Kidney capillary endothelial cell (primary cell): Measurements from ENCODE around the gene NKD1.

Experiments used
- DNase-seq: peaks from one replicate; pipeline ENCODE4 v3.0.0-alpha.2; 2018; ENCODE audit warnings: low spot score

Gene NKD1

GRCh38 chr16:50538411-50539052 lies 9.7 kb upstream of the NKD1 start:
- no peak for DNase-seq

- DNase-seq, result no peak
These were observed 9.0 kb upstream of the NKD1 start for GRCh38 chr16:50539053-50539695.

DNA sequence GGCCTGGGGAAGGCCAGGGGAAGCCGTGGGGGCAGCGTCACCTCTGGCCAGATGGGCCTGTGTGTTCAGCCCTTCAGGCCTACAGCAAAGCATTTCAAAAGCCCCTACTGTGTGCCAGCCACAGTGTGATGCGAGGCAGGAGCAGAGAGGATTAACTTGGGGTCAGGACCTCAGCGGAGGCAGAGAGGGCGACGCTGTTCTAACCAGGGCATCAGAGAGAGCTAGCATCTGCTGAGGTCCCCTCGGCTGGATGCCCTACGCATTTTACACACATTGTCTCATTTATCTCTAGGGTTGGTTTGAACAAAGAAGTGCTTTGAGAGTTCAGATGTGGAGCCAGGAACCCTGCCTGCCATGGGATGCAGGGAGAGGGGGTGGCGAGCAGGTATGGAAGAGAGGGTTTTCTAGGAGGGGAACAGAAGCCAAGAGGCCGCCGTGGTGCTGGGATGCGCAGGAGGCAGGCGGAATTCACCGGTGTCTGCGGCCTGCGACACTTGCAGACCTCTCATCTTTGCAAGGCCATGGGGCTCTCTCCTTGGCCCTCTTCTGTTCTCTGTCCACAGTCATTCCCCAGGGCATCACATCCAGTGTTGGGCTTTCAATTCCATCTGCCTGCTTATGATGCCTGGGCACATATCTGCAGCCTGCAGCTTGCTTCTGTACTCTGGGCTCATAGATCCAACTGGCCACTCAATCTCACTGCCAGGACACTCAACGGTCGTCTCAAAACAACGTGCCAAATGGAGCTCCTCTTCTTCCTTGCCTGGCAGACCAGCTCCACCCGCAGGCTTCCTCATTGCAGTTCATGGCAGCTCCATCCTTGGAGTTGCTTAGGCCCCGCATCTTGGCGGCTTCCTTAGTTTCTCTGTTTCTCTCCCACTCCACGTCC lies 8.1 kb upstream of the NKD1 start:
- DNase-seq, result no peak

DNA sequence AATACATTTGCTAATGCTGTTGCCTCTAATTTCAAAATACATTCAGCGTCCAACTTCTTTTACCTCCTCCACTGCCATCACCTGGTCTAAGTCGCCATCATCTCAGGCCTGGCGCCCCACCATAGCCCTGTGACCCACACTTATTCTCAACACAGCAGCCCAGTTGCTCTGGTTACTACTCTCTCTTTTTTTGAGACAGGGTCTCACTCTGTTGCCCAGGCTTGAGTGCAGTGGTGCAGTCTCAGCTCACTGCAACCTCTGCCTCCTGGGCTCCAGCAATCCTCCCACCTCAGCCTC lies 7.5 kb upstream of the NKD1 start:
- DNase-seq, result no peak

GRCh38 chr16:50542703-50543102 lies 5.5 kb upstream of the NKD1 start:
- no peak for DNase-seq

- DNase-seq, result no peak
These were observed 2.1 kb upstream of the NKD1 start for GRCh38 chr16:50546125-50546524.

DNA sequence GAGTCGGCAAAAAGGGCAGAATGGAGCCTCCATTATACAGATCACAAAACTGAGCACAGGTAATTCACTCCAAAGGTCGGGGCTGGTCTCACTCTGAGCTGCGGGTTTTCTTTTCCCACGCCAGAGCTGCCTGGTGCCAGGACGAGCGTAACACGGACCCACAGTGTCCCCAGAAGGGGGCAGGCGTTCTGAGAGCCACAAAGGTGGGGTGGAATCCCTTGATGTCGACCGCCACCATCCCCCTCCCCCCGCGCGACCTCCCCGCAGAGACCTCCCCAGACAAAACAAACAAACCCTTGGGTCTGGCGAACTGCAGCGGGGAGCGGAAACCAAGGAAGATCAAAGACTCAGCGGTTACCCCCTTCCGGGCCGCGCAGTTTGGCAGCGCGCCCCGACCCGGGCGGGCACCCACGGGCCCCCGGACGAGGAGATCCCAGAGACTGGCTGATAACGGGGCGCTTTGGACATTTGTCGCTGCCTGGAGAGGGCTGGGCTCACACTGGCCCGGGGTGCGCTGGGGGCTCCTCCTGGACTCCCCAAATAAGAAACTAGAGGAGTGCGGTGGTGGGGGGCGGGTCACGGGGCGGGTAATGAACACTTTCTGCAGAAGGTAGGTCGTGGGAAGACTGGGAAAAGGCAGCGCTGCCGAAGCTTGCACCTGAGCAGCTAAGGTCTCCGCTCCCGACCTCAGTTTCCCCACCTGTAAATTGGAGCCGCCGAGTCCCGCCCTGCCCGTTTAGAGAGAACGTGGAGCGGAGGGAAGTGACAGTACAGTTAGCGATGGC lies 664 bp upstream of the NKD1 start:
- DNase-seq, result no peak

DNA sequence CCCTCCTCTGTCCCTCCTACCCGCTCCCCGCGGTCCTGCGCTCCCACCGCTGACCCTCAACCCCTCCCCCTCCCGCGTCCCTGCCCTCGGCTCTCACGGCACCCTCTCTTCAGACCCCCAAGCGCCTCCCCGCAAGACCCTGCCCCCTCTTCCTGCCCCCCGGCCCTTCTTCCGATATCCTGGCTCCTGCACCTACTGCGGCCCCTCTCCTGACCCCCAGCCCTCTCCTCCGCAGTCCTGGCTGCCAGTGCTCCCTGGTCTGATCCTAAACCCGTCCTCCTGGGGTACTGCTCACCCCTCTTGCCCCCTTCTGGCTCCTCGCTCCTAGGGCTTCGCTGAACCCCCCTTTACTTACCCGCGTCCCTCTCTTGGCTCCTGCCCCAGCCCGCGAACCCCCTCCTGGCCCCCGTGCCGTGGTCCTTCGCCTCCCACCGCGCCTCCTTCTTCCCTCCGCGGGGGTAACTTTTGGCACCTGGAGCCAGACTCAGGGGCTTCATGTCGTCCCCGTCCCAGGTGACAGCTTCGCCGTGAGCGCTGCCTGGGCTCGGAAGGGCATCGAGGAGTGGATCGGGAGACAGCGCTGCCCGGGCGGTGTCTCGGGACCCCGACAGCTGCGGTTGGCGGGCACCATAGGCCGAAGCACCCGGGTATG lies 839 bp downstream of the NKD1 start:
- no peak for DNase-seq

DNA sequence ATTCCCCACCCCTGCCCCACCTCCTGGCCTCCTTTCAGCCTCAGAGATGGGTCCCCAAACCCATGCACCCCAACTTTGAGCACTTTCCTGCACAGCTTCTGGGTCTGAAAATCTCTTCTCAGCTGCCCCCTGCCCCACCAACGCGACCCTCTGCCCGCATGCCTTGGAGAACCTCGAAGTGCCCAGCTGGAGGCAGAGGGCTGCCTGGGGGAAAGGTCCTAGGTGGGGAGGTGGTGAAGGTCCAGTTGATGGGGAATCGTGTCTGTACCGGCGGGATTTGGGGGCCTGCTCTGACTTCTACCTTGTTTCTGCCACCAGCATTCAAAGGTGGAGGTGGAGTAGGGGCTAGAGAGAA lies 1.3 kb downstream of the NKD1 start:
- DNase-seq, result no peak

DNA sequence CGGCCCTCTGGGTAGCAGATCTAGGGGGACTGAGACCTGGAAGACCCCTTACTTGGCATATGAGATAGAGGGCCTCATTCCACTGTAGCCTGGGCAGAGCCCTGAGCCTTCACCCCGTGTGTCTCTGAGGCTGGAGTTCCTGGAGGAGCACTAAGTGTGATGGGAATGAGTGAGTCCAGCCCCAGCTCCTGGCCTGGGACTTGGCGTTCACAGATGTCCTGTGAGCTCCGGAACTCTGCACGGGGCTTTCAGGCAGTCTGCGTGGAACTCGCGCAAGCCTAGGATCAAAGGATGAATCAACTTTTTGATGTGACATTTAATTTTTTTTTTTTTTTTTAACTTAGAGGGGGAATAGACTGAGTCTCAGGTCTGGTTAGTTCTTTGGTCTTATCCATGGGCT lies 1.8 kb downstream of the NKD1 start:
- DNase-seq, result no peak

- DNase-seq, result no peak
These were observed 2.9 kb downstream of the NKD1 start for GRCh38 chr16:50550866-50551641.

- DNase-seq, result no peak
These were observed 4.4 kb downstream of the NKD1 start for GRCh38 chr16:50552476-50553101.

GRCh38 chr16:50553182-50553710 lies 5.0 kb downstream of the NKD1 start:
- DNase-seq, result no peak

GRCh38 chr16:50553731-50554360 lies 5.7 kb downstream of the NKD1 start:
- no peak for DNase-seq

- no peak for DNase-seq
These were observed 7.2 kb downstream of the NKD1 start for GRCh38 chr16:50555269-50555875.

GRCh38 chr16:50555952-50556673 lies 7.9 kb downstream of the NKD1 start:
- DNase-seq, result no peak

DNA sequence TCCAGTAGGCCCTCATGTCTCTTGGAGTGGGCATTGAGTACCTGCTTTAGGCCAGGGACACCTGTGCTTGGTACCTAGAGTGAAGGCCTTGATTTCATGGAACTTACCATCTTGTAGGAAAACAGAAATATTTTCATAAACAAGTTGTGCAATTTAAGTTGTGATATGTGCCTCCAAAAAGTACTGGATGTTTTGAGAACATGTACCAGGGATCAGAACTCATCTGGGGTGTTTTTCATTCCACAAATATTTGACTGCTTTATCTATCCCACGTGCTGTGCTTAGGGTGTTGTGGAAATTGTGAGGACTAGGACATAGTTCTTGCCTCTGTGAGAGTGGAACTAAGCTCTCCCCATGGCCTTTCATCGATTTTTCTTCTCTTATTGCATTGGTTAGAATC lies 8.8 kb downstream of the NKD1 start:
- DNase-seq, result no peak

GRCh38 chr16:50558913-50559312 lies 10.7 kb downstream of the NKD1 start:
- DNase-seq, result no peak

DNA sequence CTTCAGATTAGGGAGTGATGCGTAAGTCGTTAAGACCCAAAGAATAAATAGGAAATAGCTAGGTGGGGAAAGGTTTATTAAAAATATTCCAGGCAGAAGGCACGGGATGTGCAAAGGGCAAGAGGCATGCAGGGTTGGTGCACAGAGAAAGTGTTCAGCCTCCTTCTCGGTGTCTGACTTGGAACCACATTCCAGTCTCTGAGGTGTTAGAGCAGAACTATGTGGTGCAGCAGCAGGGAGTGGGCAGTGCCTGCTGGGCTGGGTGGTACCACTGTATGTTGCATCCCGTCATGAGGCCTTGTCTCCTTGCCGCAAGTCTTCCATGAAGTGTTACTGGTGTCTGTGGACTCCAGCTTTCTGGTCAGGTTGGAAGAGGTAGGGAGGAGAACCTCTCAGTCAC lies 11.1 kb downstream of the NKD1 start:
- DNase-seq, result no peak
